ENCODE results near the gene IMMP2L.

- no peak for TF ChIP-seq TAF1 (IDR thresholded peaks at IDR 0.05; ENCODE audit: low read depth, low read length)
- TF ChIP-seq, protein P1, sequence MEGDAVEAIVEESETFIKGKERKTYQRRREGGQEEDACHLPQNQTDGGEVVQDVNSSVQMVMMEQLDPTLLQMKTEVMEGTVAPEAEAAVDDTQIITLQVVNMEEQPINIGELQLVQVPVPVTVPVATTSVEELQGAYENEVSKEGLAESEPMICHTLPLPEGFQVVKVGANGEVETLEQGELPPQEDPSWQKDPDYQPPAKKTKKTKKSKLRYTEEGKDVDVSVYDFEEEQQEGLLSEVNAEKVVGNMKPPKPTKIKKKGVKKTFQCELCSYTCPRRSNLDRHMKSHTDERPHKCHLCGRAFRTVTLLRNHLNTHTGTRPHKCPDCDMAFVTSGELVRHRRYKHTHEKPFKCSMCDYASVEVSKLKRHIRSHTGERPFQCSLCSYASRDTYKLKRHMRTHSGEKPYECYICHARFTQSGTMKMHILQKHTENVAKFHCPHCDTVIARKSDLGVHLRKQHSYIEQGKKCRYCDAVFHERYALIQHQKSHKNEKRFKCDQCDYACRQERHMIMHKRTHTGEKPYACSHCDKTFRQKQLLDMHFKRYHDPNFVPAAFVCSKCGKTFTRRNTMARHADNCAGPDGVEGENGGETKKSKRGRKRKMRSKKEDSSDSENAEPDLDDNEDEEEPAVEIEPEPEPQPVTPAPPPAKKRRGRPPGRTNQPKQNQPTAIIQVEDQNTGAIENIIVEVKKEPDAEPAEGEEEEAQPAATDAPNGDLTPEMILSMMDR (IDR thresholded peaks at IDR 0.05; ENCODE audit: control extremely low read depth in 1 of 3, insufficient read depth in 1 of 3, low read depth in 1 of 3, low read length in 3 of 3) = no peak
- no peak for TF ChIP-seq ASH2L (IDR thresholded peaks at IDR 0.05; ENCODE audit: low read length)
- TF ChIP-seq POLR2A (IDR thresholded peaks at IDR 0.05; ENCODE audit: control extremely low read depth in 1 of 2, low read depth in 2 of 2, low read length in 2 of 2) = no peak
- TF ChIP-seq BRCA1 (IDR thresholded peaks at IDR 0.05; ENCODE audit: low read depth, low read length) = no peak
- TF ChIP-seq EZH2 (IDR thresholded peaks at IDR 0.05; ENCODE audit: low read depth, low read length, severe bottlenecking) = no peak
- TF ChIP-seq POLR2AphosphoS5 (IDR thresholded peaks at IDR 0.05; ENCODE audit: low read depth, low read length) = no peak
- TF ChIP-seq SIRT6 (IDR thresholded peaks at IDR 0.05; ENCODE audit: low read length) = no peak
- TF ChIP-seq EP300 (IDR thresholded peaks at IDR 0.05; ENCODE audit: borderline replicate concordance in 1 of 2, low read depth in 2 of 2, low read length in 2 of 2) = no peak
- TF ChIP-seq SIN3A (conservative IDR thresholded peaks at IDR 0.05 in 1 of 2, IDR thresholded peaks at IDR 0.05 in 1 of 2; ENCODE audit: low read depth in 1 of 2, low read length in 2 of 2) = no peak
- no peak for TF ChIP-seq MAX (IDR thresholded peaks at IDR 0.05)
- TF ChIP-seq JUN (IDR thresholded peaks at IDR 0.05; ENCODE audit: low read depth, low read length) = no peak
These were observed 676.8 kb downstream of the IMMP2L start for GRCh38 chr7:110885474-110885873.

Measured in H1 (cell line).